ENCODE measurements around the gene FAM135A.

Gene FAM135A

GRCh38 chr6:70394518-70395300, 18.6 kb upstream of the FAM135A start:
- TF ChIP-seq POLR2AphosphoS5 (IDR thresholded peaks at IDR 0.05; ENCODE audit: low read depth, low read length) (no peak), TAF1 (IDR thresholded peaks at IDR 0.05; ENCODE audit: borderline replicate concordance, insufficient read depth, low read length) (no peak), FOXP2 (optimal IDR thresholded peaks at IDR 0.05; ENCODE audit: borderline replicate concordance, extremely low read depth, extremely low read length, insufficient read depth) (no peak), SIN3A (IDR thresholded peaks at IDR 0.05; ENCODE audit: borderline replicate concordance, insufficient read depth, low read length) (no peak), REST (IDR thresholded peaks at IDR 0.05; ENCODE audit: insufficient read depth in 1 of 2, low read depth in 2 of 2, low read length in 2 of 2) (no peak)

- TF ChIP-seq SIN3A (IDR thresholded peaks at IDR 0.05; ENCODE audit: borderline replicate concordance, insufficient read depth, low read length) (no peak), TAF1 (IDR thresholded peaks at IDR 0.05; ENCODE audit: borderline replicate concordance, insufficient read depth, low read length) (no peak), FOXP2 (optimal IDR thresholded peaks at IDR 0.05; ENCODE audit: borderline replicate concordance, extremely low read depth, extremely low read length, insufficient read depth) (no peak), POLR2AphosphoS5 (IDR thresholded peaks at IDR 0.05; ENCODE audit: low read depth, low read length) (no peak), REST (IDR thresholded peaks at IDR 0.05; ENCODE audit: insufficient read depth in 1 of 2, low read depth in 2 of 2, low read length in 2 of 2) (no peak)
Observed at GRCh38 chr6:70395301-70395672, 18.0 kb upstream of the FAM135A start.

GRCh38 chr6:70396163-70396562, 17.1 kb upstream of the FAM135A start:
- no peak for TF ChIP-seq TAF1 (IDR thresholded peaks at IDR 0.05; ENCODE audit: borderline replicate concordance, insufficient read depth, low read length)
- no peak for TF ChIP-seq SIN3A (IDR thresholded peaks at IDR 0.05; ENCODE audit: borderline replicate concordance, insufficient read depth, low read length)
- no peak for TF ChIP-seq REST (IDR thresholded peaks at IDR 0.05; ENCODE audit: insufficient read depth in 1 of 2, low read depth in 2 of 2, low read length in 2 of 2)
- no peak for TF ChIP-seq FOXP2 (optimal IDR thresholded peaks at IDR 0.05; ENCODE audit: borderline replicate concordance, extremely low read depth, extremely low read length, insufficient read depth)
- TF ChIP-seq POLR2AphosphoS5 (IDR thresholded peaks at IDR 0.05; ENCODE audit: low read depth, low read length): no peak

DNA sequence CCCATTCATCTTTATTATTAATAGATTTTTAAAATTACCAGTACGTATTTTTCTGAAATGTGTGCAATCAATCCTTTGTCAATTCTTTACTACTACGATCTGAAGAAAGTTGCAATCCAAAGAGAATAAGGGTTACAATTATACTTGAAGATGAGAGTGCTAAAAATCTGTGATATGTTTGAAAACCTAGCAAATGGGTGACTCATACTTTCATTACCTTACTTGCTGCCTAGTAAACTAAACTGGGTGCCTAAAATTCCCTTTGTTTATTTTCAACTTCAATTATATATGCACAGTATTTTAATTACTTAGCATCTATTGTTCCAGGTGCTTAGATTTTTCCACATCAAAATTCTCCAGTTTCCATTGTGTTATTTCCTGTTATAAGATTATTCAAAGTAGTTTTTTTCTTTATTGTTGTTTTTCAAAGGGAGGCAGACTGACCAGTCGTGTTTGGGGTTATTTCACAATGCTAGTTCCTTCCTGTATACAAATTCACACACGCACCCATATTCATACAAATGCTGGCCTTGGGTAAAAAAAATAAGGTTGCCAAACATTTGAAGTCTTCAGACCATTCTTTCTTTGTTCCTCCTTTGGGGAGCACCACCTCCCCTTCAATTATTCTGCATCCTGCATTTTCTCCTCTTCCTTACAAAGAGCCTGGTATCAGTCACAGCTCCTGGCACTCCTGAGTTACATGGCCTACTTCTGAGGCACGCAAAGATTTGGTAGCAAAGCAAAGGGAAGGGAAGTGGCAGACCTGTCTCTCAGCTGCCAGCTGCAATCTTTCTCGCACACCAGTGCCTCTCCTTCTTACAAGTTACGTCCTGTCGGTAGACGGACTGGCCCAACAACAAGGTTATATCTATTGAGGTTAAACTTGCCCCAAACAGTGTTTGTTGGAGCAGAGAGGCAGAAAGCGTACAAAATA, 16.2 kb upstream of the FAM135A start:
- TF ChIP-seq REST (IDR thresholded peaks at IDR 0.05; ENCODE audit: insufficient read depth in 1 of 2, low read depth in 2 of 2, low read length in 2 of 2): no peak
- TF ChIP-seq TAF1 (IDR thresholded peaks at IDR 0.05; ENCODE audit: borderline replicate concordance, insufficient read depth, low read length): no peak
- no peak for TF ChIP-seq FOXP2 (optimal IDR thresholded peaks at IDR 0.05; ENCODE audit: borderline replicate concordance, extremely low read depth, extremely low read length, insufficient read depth)
- TF ChIP-seq POLR2AphosphoS5 (IDR thresholded peaks at IDR 0.05; ENCODE audit: low read depth, low read length): no peak
- no peak for TF ChIP-seq SIN3A (IDR thresholded peaks at IDR 0.05; ENCODE audit: borderline replicate concordance, insufficient read depth, low read length)
